Mesenchymal stem cell (in vitro differentiated cells and primary cell): Measurements from ENCODE around the gene STK40.
A peak's percentile ranks its signal among the peaks of the same experiment; 100 is the strongest.

Source experiments
- DNase-seq: peaks from one replicate; pipeline ENCODE4 v3.0.0-alpha.2; 2013
- H2AFZ ChIP-seq: one replicate; pipeline ENCODE4 v1.6.1; 2013; ENCODE audit warnings: low read depth, mild to moderate bottlenecking, control low read depth, inconsistent platforms, low read length, moderate library complexity
- H2AK5ac ChIP-seq: 2 replicates; pipeline ENCODE4 v1.6.1; 2013; ENCODE audit warnings: low read length, moderate library complexity, mild to moderate bottlenecking, inconsistent platforms; ENCODE audit not compliant: severe bottlenecking
- H2BK120ac ChIP-seq: one replicate; pipeline ENCODE4 v1.6.1; 2013; ENCODE audit warnings: low read depth, mild to moderate bottlenecking, inconsistent platforms, low read length, moderate library complexity
- H2BK12ac ChIP-seq, 2 experiments: one replicate each; pipeline ENCODE4 v1.6.1; 2013; ENCODE audit warnings: inconsistent platforms in 2 of 2, low read length in 2 of 2, mild to moderate bottlenecking in 2 of 2, moderate library complexity in 2 of 2, control low read depth in 1 of 2
- H2BK15ac ChIP-seq: one replicate; pipeline ENCODE4 v1.6.1; 2013; ENCODE audit warnings: mild to moderate bottlenecking, low read depth, inconsistent platforms; ENCODE audit not compliant: poor library complexity, severe bottlenecking
- H2BK5ac ChIP-seq: 2 replicates; pipeline ENCODE4 v1.6.1; 2013; ENCODE audit warnings: low read depth, mild to moderate bottlenecking, low read length, control low read depth, inconsistent platforms; ENCODE audit not compliant: poor library complexity, severe bottlenecking
- H3K14ac ChIP-seq, 2 experiments: one replicate each; pipeline ENCODE4 v1.6.1; 2013; ENCODE audit warnings: inconsistent platforms in 2 of 2, low read length in 2 of 2, control low read depth in 1 of 2, mild to moderate bottlenecking in 1 of 2, moderate library complexity in 1 of 2
- H3K18ac ChIP-seq, 2 experiments: one replicate each; pipeline ENCODE4 v1.6.1; 2013; ENCODE audit warnings: inconsistent platforms in 2 of 2, low read length in 2 of 2, control low read depth in 1 of 2, low read depth in 1 of 2, mild to moderate bottlenecking in 1 of 2
- H3K23ac ChIP-seq, 2 experiments: one replicate each; pipeline ENCODE4 v1.6.1; 2013; ENCODE audit warnings: inconsistent platforms in 2 of 2, low read length in 2 of 2, mild to moderate bottlenecking in 2 of 2, moderate library complexity in 2 of 2, control low read depth in 1 of 2
- H3K27ac ChIP-seq: 2 replicates; pipeline ENCODE4 v1.5.1; 2013; ENCODE audit warnings: mild to moderate bottlenecking, moderate library complexity, low read length, control low read depth, inconsistent platforms; ENCODE audit not compliant: poor library complexity, severe bottlenecking
- H3K27me3 ChIP-seq, 2 experiments: 2 replicates each; pipeline versions ENCODE4 v1.6.1 to v1.7.0; 2013; ENCODE audit warnings: low read length in 2 of 2, mild to moderate bottlenecking in 2 of 2, moderate library complexity in 2 of 2, control low read depth in 1 of 2, inconsistent platforms in 1 of 2; ENCODE audit not compliant: control insufficient read depth in 1 of 2, insufficient read depth in 1 of 2
- H3K36me3 ChIP-seq, 2 experiments: 2 replicates each; pipeline versions ENCODE4 v1.6.1 to v1.7.0; 2013; ENCODE audit warnings: low read length in 2 of 2, control low read depth in 1 of 2, inconsistent platforms in 1 of 2, low read depth in 1 of 2, mild to moderate bottlenecking in 1 of 2; ENCODE audit not compliant: insufficient read depth in 2 of 2, control insufficient read depth in 1 of 2
- H3K4ac ChIP-seq, 2 experiments: one replicate each; pipeline ENCODE4 v1.6.1; 2013; ENCODE audit warnings: inconsistent platforms in 2 of 2, low read length in 2 of 2, mild to moderate bottlenecking in 2 of 2, moderate library complexity in 2 of 2, control low read depth in 1 of 2, low read depth in 1 of 2
- H3K4me1 ChIP-seq: 2 replicates; pipeline ENCODE4 v1.6.1; 2013; ENCODE audit warnings: low read depth, low read length, control low read depth; ENCODE audit not compliant: control insufficient read depth, insufficient read depth
- H3K4me2 ChIP-seq: 2 replicates; pipeline ENCODE4 v1.6.1; 2013; ENCODE audit warnings: low read length, mild to moderate bottlenecking, inconsistent platforms; ENCODE audit not compliant: poor library complexity, severe bottlenecking
- H3K4me3 ChIP-seq, 2 experiments: 2 replicates each; pipeline versions ENCODE4 v1.5.1 to v1.7.0; 2013; ENCODE audit warnings: low read length in 2 of 2, mild to moderate bottlenecking in 2 of 2, control low read depth in 1 of 2, low read depth in 1 of 2; ENCODE audit not compliant: insufficient read depth in 1 of 2
- H3K79me1 ChIP-seq: replicated peaks from 2 replicates; pipeline ENCODE4 v1.6.1; 2013; ENCODE audit warnings: mild to moderate bottlenecking, control low read depth, low read length, inconsistent platforms; ENCODE audit not compliant: poor library complexity, severe bottlenecking
- H3K9ac ChIP-seq: 2 replicates; pipeline ENCODE4 v1.7.0; 2013; ENCODE audit warnings: mild to moderate bottlenecking, low read length, moderate library complexity
- H3K9me3 ChIP-seq: 2 replicates; pipeline ENCODE4 v1.7.0; 2013; ENCODE audit warnings: mild to moderate bottlenecking, low read length; ENCODE audit not compliant: control insufficient read depth
- H4K8ac ChIP-seq: one replicate; pipeline ENCODE4 v1.6.1; 2013; ENCODE audit warnings: inconsistent platforms, mild to moderate bottlenecking, low read length, moderate library complexity
- H4K91ac ChIP-seq: one replicate; pipeline ENCODE4 v1.6.1; 2013; ENCODE audit warnings: mild to moderate bottlenecking, low read length, inconsistent platforms
- WGBS: methylation state at CpG from one replicate; pipeline ENCODE4 v1.1.7; 2013; ENCODE audit warnings: mixed read lengths; 5-methylcytosine and 5-hydroxymethylcytosine counted together

The STK40 gene

DNA sequence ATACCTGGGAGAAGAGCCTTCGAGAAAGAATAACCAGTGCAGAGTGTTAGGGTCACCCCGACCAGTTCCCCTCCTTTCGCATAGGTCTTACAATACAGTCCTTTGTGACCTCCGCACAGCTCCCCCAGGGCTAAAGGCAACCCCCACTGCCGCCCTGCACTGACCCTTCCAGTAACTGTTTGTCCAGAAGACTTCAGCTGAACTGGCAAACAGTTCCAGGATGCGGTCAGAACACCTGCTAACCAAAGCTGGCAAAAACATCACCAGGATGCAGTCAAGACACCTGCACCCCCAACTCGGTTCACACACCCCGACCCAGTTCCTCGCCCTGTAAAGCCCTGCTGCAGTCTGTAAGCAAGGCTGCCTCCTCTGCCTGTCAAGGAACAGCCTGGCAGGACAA lies 55.9 kb downstream of the STK40 start:
- Histone ChIP-seq H3K4me2 (no peak overlapping the region), H2BK12ac (no peak overlapping the region), H4K91ac (no peak overlapping the region), H3K14ac (no peak overlapping the region), H3K27ac (no peak overlapping the region), H3K27me3 (no peaks in the 10 kb centered on the region), H2AFZ (no peak overlapping the region), H3K4me3 (no peak overlapping the region), H3K9ac (no peak overlapping the region), H4K8ac (no peak overlapping the region), H2AK5ac (no peak overlapping the region), H3K4ac (no peak overlapping the region), H3K4me1 (peaks cover 22% of the 10 kb centered on the region), H3K79me1 (peaks cover 7% of the 10 kb centered on the region), H3K36me3 (peaks cover 0 to 4% of the 10 kb centered on the region in 2 experiments), H2BK5ac (no peak overlapping the region), H2BK120ac (no peak overlapping the region), H3K18ac (no peak overlapping the region), H3K23ac (no peak overlapping the region), H3K9me3 (no peaks in the 10 kb centered on the region), H2BK15ac (no peak overlapping the region)
- WGBS = 88% methylated on average over 9 of the region's 9 CpGs
- DNase-seq = no peak

DNA sequence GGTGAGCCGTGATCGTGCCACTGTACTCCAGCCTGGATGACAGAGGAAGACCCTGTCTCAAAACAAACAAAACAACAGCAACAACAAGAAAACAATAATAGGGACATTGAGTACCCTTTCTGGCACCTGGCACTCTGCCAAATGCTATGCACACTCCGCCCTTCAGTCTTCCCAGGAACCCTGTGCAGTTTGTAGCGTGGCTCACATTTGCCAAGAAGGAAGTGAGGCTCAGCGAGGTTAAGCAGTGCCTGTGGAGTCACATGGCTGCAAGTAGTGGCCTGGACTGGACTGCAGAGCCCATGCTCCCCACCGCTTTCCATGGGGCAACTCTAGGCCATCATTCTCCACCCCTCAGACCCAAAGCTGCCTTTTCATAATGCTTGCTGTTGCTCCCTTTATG lies 57.0 kb downstream of the STK40 start:
- Histone ChIP-seq H3K4me3 (no peak overlapping the region), H3K36me3 (peaks cover 0 to 4% of the 10 kb centered on the region in 2 experiments), H3K27ac (no peak overlapping the region), H4K91ac (no peak overlapping the region), H2BK15ac (no peak overlapping the region), H2BK120ac (no peak overlapping the region), H3K4ac (no peak overlapping the region), H3K9me3 (no peaks in the 10 kb centered on the region), H3K4me2 (no peak overlapping the region), H3K27me3 (no peaks in the 10 kb centered on the region), H4K8ac (no peak overlapping the region), H3K4me1 (peaks cover 27% of the 10 kb centered on the region), H3K9ac (no peak overlapping the region), H3K14ac (peak overlapping the region in 1 of 2 experiments; percentile 74), H2AFZ (no peak overlapping the region), H2AK5ac (no peak overlapping the region), H3K18ac (peak overlapping the region in 1 of 2 experiments; percentile 81), H2BK5ac (no peak overlapping the region), H2BK12ac (no peak overlapping the region), H3K23ac (no peak overlapping the region), H3K79me1 (peaks cover 7% of the 10 kb centered on the region)
- no peak for DNase-seq
- 84% methylated on average over 6 of the region's 6 CpGs for WGBS

DNA sequence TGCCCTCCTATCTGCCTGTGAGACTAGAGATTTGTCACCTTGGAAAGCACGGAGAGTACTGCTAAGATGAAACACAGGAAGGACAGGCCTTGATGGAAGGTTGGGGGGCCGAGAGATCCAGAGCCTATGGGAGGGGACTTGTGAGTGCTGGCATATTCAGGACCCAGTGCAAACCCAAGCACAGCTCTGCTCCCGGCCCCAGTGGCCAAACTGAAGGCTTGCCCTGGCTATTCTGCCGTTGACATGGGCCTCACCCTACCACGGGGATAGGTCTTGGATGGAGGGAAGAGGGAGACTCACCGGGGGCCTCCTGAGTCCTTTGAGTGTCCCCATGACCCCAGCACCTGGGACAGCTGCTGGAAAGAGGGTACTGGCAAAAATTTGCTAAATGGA lies 57.6 kb downstream of the STK40 start:
- peaks cover 27% of the 10 kb centered on the region for H3K4me1 ChIP-seq
- H2BK120ac ChIP-seq = no peak overlapping the region
- H3K4ac ChIP-seq = no peak overlapping the region
- H2BK15ac ChIP-seq = no peak overlapping the region
- 88% methylated on average over 6 of the region's 6 CpGs for WGBS
- peak overlapping the region in 1 of 2 experiments; percentile 45 for H3K14ac ChIP-seq
- no peak overlapping the region for H3K9ac ChIP-seq
- no peaks in the 10 kb centered on the region for H3K27me3 ChIP-seq
- peak overlapping the region in 1 of 2 experiments; percentile 17 for H2BK12ac ChIP-seq
- no peak overlapping the region for H3K23ac ChIP-seq
- H3K18ac ChIP-seq = no peak overlapping the region
- no peak overlapping the region for H3K4me2 ChIP-seq
- H3K79me1 ChIP-seq = peaks cover 7% of the 10 kb centered on the region
- H3K9me3 ChIP-seq = no peaks in the 10 kb centered on the region
- H3K27ac ChIP-seq = no peak overlapping the region
- H2AK5ac ChIP-seq = no peak overlapping the region
- H4K91ac ChIP-seq = no peak overlapping the region
- no peak for DNase-seq
- no peak overlapping the region for H2BK5ac ChIP-seq
- no peak overlapping the region for H2AFZ ChIP-seq
- H3K36me3 ChIP-seq = peaks cover 0 to 4% of the 10 kb centered on the region in 2 experiments
- H3K4me3 ChIP-seq = no peak overlapping the region
- no peak overlapping the region for H4K8ac ChIP-seq

DNA sequence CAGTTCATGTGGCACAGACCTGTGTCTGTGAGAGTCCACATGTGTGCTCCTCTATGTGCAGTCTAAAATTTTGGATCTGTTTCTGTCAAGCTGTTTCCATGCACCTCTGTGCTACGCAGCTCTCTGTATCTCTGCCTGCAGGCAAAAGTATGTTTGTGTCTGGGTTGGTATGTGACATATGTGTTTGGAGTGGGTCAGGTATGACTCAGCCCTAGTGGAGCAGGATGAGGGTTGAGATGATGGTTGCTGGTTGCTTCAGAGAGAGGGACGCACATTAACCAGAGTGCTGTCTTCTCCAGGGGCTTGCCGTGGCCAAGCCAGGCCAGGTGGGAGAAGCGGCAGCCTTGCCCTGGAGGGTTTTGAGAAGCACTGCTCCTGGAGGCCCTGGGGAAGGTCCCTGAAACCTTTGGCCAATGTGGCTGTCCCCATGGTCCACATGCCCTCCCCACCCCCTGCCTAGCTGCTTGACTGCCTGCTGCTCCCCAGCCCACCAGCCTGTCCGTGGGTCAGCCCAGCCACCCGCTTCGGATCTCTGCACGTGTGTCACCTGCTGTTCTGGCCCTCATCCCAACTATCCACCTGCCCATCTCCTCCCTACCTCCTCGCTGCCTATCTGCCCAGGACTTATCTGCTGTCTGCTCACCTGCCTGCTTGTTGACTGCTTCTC lies 58.2 kb downstream of the STK40 start:
- no peak overlapping the region for H3K4ac ChIP-seq
- peak overlapping the region in 1 of 2 experiments; percentile 17 for H2BK12ac ChIP-seq
- H3K4me2 ChIP-seq = no peak overlapping the region
- H3K27ac ChIP-seq = no peak overlapping the region
- H3K9me3 ChIP-seq = no peaks in the 10 kb centered on the region
- H3K36me3 ChIP-seq = peaks cover 0 to 4% of the 10 kb centered on the region in 2 experiments
- H2BK120ac ChIP-seq = no peak overlapping the region
- no peak overlapping the region for H2BK15ac ChIP-seq
- peak overlapping the region in 1 of 2 experiments; percentile 45 for H3K14ac ChIP-seq
- H4K91ac ChIP-seq = peak overlapping the region; percentile 72
- no peak overlapping the region for H2BK5ac ChIP-seq
- peaks cover 7% of the 10 kb centered on the region for H3K79me1 ChIP-seq
- no peak overlapping the region for H3K9ac ChIP-seq
- H4K8ac ChIP-seq = no peak overlapping the region
- peak overlapping the region; percentile 29 for H2AK5ac ChIP-seq
- no peak overlapping the region for H2AFZ ChIP-seq
- peak overlapping the region in 1 of 2 experiments; percentile 62 for H3K23ac ChIP-seq
- peaks cover 27% of the 10 kb centered on the region for H3K4me1 ChIP-seq
- H3K4me3 ChIP-seq = no peak overlapping the region
- DNase-seq = peak; percentile 82
- 72% methylated on average over 9 of the region's 9 CpGs for WGBS
- H3K27me3 ChIP-seq = no peaks in the 10 kb centered on the region
- H3K18ac ChIP-seq = no peak overlapping the region
